Measurements from ENCODE around the gene PRDM4. TPM values are rescaled to one million over a fixed set of nuclear protein-coding genes. Genes with fewer than 3 reads are reported as not detected.

The PRDM4 gene
- 10 to 100 TPM; 27.0 to 36.9 TPM for total RNA-seq

GRCh38 chr12:107760809-107761501 lies at the start of gene PRDM4:
Gene PRDM4 (minus strand): TSS chr12:107761137. CDS start chr12:107760515, 622 bp downstream.
- ATAC-seq = peak; percentile 99
- peaks cover 24 to 27% of the 10 kb centered on the region in 2 donors for H3K4me1 Mint-ChIP-seq (ENCODE audit: low read depth in 2 of 2)
- peak; percentile 96 for DNase-seq (ENCODE audit: low spot score)

GRCh38 chr12:107807471-107808150 lies 46.7 kb upstream of the PRDM4 start:
- ATAC-seq (peak; percentile 34 to 58), DNase-seq (ENCODE audit: low spot score) (no peak)
- no peaks in the 10 kb centered on the region for H3K9me3 Mint-ChIP-seq
- H3K27ac Mint-ChIP-seq = no peak overlapping the region
- peaks cover 6 to 15% of the 10 kb centered on the region in 2 donors for H3K27me3 Mint-ChIP-seq
- H3K36me3 Mint-ChIP-seq = no peaks in the 10 kb centered on the region
- no peak overlapping the region for H3K4me3 Mint-ChIP-seq
- no peaks in the 10 kb centered on the region for H3K4me1 Mint-ChIP-seq (ENCODE audit: low read depth in 2 of 2)

More at GRCh38 chr12:107760809-107761501, at the start of gene PRDM4:
- no peaks in the 10 kb centered on the region for H3K27me3 Mint-ChIP-seq
- H3K27ac Mint-ChIP-seq = peak within 1 kb of the TSS; percentile 82 to 89
- peaks cover 6% of the 10 kb centered on the region for H3K36me3 Mint-ChIP-seq
- no peaks in the 10 kb centered on the region for H3K9me3 Mint-ChIP-seq
- H3K4me3 Mint-ChIP-seq = peak within 1 kb of the TSS; percentile 95

GRCh38 chr12:107805488-107806180 lies 44.7 kb upstream of the PRDM4 start:
- Mint-ChIP-seq H3K36me3 (no peaks in the 10 kb centered on the region), H3K4me3 (no peak overlapping the region), H3K4me1 (ENCODE audit: low read depth in 2 of 2) (no peaks in the 10 kb centered on the region), H3K27ac (no peak overlapping the region), H3K9me3 (no peaks in the 10 kb centered on the region), H3K27me3 (peaks cover 14 to 20% of the 10 kb centered on the region in 2 donors)
- peak; percentile 37 to 46 for ATAC-seq
- no peak for DNase-seq (ENCODE audit: low spot score)

- ATAC-seq (no peak), DNase-seq (ENCODE audit: low spot score) (no peak)
- peaks cover 17 to 26% of the 10 kb centered on the region in 2 donors for H3K27me3 Mint-ChIP-seq
- H3K4me3 Mint-ChIP-seq = no peak overlapping the region
- H3K27ac Mint-ChIP-seq = no peak overlapping the region
- no peaks in the 10 kb centered on the region for H3K4me1 Mint-ChIP-seq (ENCODE audit: low read depth in 2 of 2)
- H3K36me3 Mint-ChIP-seq = no peaks in the 10 kb centered on the region
- no peaks in the 10 kb centered on the region for H3K9me3 Mint-ChIP-seq
Observed at GRCh38 chr12:107803092-107803491, 42.2 kb upstream of the PRDM4 start.

GRCh38 chr12:107801150-107801549 lies 40.2 kb upstream of the PRDM4 start:
- ATAC-seq = no peak
- Mint-ChIP-seq H3K27me3 (peaks cover 18 to 37% of the 10 kb centered on the region in 2 donors), H3K4me3 (no peak overlapping the region), H3K36me3 (no peaks in the 10 kb centered on the region), H3K4me1 (ENCODE audit: low read depth in 2 of 2) (no peaks in the 10 kb centered on the region), H3K9me3 (no peaks in the 10 kb centered on the region), H3K27ac (no peak overlapping the region)
- DNase-seq (ENCODE audit: low spot score) = no peak

- ATAC-seq (no peak), DNase-seq (ENCODE audit: low spot score) (no peak)
- Mint-ChIP-seq H3K9me3 (no peaks in the 10 kb centered on the region), H3K4me1 (ENCODE audit: low read depth in 2 of 2) (no peaks in the 10 kb centered on the region), H3K4me3 (no peak overlapping the region), H3K36me3 (no peaks in the 10 kb centered on the region), H3K27me3 (peaks cover 31 to 53% of the 10 kb centered on the region in 2 donors), H3K27ac (no peak overlapping the region)
Observed at GRCh38 chr12:107798580-107798979, 37.6 kb upstream of the PRDM4 start.

- Mint-ChIP-seq H3K27ac (no peak overlapping the region), H3K27me3 (peaks cover 28 to 55% of the 10 kb centered on the region in 2 donors), H3K4me3 (no peak overlapping the region), H3K36me3 (peaks cover 10% of the 10 kb centered on the region), H3K9me3 (no peaks in the 10 kb centered on the region), H3K4me1 (ENCODE audit: low read depth in 2 of 2) (no peaks in the 10 kb centered on the region)
- ATAC-seq = no peak
- DNase-seq (ENCODE audit: low spot score) = no peak
Observed at GRCh38 chr12:107794451-107794850, 33.5 kb upstream of the PRDM4 start.

- H3K9me3 Mint-ChIP-seq = no peaks in the 10 kb centered on the region
- H3K4me3 Mint-ChIP-seq = no peak overlapping the region
- peaks cover 23 to 43% of the 10 kb centered on the region in 2 donors for H3K27me3 Mint-ChIP-seq
- no peak overlapping the region for H3K27ac Mint-ChIP-seq
- H3K4me1 Mint-ChIP-seq (ENCODE audit: low read depth in 2 of 2) = no peaks in the 10 kb centered on the region
- ATAC-seq (no peak), DNase-seq (ENCODE audit: low spot score) (no peak)
- peaks cover 10% of the 10 kb centered on the region for H3K36me3 Mint-ChIP-seq
Observed at GRCh38 chr12:107791465-107792089, 30.6 kb upstream of the PRDM4 start.

GRCh38 chr12:107788690-107789458 lies 27.9 kb upstream of the PRDM4 start:
- peaks cover 3 to 5% of the 10 kb centered on the region in 2 donors for H3K4me1 Mint-ChIP-seq (ENCODE audit: low read depth in 2 of 2)
- no peak overlapping the region for H3K4me3 Mint-ChIP-seq
- DNase-seq (ENCODE audit: low spot score) = no peak
- ATAC-seq = no peak
- peaks cover 13 to 22% of the 10 kb centered on the region in 2 donors for H3K27me3 Mint-ChIP-seq
- H3K27ac Mint-ChIP-seq = no peak overlapping the region
- H3K36me3 Mint-ChIP-seq = peaks cover 10% of the 10 kb centered on the region
- no peaks in the 10 kb centered on the region for H3K9me3 Mint-ChIP-seq

GRCh38 chr12:107788281-107788680 lies 27.3 kb upstream of the PRDM4 start:
- Mint-ChIP-seq H3K27ac (no peak overlapping the region), H3K27me3 (peaks cover 15 to 24% of the 10 kb centered on the region in 2 donors), H3K9me3 (no peaks in the 10 kb centered on the region), H3K4me3 (no peak overlapping the region), H3K4me1 (ENCODE audit: low read depth in 2 of 2) (peaks cover 6 to 9% of the 10 kb centered on the region in 2 donors), H3K36me3 (peaks cover 10% of the 10 kb centered on the region)
- DNase-seq (ENCODE audit: low spot score) (no peak), ATAC-seq (no peak)

- H3K36me3 Mint-ChIP-seq = no peaks in the 10 kb centered on the region
- H3K4me1 Mint-ChIP-seq (ENCODE audit: low read depth in 2 of 2) = peaks cover 6 to 9% of the 10 kb centered on the region in 2 donors
- no peaks in the 10 kb centered on the region for H3K9me3 Mint-ChIP-seq
- no peak for DNase-seq (ENCODE audit: low spot score)
- ATAC-seq = no peak
- H3K27ac Mint-ChIP-seq = no peak overlapping the region
- H3K4me3 Mint-ChIP-seq = no peak overlapping the region
- peaks cover 26 to 30% of the 10 kb centered on the region in 2 donors for H3K27me3 Mint-ChIP-seq
Observed at GRCh38 chr12:107783406-107784376, 22.8 kb upstream of the PRDM4 start.

- no peaks in the 10 kb centered on the region for H3K9me3 Mint-ChIP-seq
- peaks cover 6 to 9% of the 10 kb centered on the region in 2 donors for H3K4me1 Mint-ChIP-seq (ENCODE audit: low read depth in 2 of 2)
- H3K4me3 Mint-ChIP-seq = no peak overlapping the region
- H3K27ac Mint-ChIP-seq = no peak overlapping the region
- ATAC-seq = no peak
- peaks cover 26 to 32% of the 10 kb centered on the region in 2 donors for H3K27me3 Mint-ChIP-seq
- H3K36me3 Mint-ChIP-seq = no peaks in the 10 kb centered on the region
- DNase-seq (ENCODE audit: low spot score) = no peak
Observed at GRCh38 chr12:107782067-107782466, 21.1 kb upstream of the PRDM4 start.

Data from natural killer cell treated with Interleukin-12 subunit alpha and Interleukin-12 subunit beta and Interleukin-15 and Interleukin-18, amount 100 ng/mL, for 72 hours (primary cell).